HG03135 (cell line): ENCODE data around the gene EYS.
"Not testable (repeated sequence)": the region's sequence is repeated elsewhere in the genome, so short reads cannot be mapped to it uniquely, and the experiment has no call there.

Source experiments
- ATAC-seq: cut with Tn5 transposase; IDR thresholded peaks from one replicate; pipeline ENCODE4 v1.9.1; 2021; ENCODE audit warnings: mild to moderate bottlenecking, moderate library complexity; ENCODE audit not compliant: unreplicated experiment

EYS gene

DNA sequence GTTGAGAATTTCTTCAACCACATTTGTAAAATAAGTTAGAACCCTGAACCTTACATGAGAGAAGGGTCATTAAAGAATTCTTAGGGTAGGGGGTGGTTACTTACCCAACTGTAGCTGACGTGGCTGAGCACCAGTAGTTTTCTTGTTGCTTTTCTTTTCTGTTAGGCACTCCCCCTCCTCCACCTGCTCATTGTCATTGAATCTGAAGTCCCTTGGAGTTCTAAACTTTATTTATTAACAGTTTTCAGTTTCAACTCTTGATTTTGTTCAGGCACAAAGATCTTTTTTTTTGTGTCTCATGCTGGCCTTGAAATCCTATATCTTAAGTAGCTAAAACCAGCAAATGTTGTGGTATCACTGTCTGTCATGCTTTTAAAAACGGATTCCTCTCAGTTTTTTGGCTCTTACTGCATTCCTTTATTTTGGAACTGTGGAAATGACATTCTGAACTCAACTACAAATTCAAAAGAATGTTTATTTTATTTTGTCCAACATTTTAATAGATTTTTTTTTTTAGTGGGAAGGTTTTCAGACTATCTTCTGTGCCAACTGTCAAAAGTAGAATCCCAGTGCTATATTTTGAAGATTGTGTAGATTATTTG lies 1606.2 kb downstream of the EYS start:
- ATAC-seq, result no peak

DNA sequence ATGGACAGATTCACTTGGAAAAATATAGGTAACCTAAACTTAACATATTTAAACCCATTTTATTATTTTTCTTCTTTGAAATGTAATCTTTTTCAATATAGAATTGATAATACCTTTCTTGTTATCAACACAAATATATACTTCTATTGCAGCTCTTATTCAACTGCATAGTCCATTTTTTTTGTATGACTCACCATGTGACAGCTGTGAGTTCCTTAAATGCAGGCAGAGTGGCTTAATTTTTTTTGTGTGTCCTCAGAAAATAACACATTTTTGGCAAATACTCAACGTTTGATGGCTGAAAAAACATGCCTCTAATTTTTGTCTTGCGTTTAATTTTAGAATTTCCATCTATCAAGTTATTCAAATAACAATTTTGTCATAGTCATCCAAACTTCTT lies 1616.7 kb downstream of the EYS start:
- ATAC-seq, result no peak

DNA sequence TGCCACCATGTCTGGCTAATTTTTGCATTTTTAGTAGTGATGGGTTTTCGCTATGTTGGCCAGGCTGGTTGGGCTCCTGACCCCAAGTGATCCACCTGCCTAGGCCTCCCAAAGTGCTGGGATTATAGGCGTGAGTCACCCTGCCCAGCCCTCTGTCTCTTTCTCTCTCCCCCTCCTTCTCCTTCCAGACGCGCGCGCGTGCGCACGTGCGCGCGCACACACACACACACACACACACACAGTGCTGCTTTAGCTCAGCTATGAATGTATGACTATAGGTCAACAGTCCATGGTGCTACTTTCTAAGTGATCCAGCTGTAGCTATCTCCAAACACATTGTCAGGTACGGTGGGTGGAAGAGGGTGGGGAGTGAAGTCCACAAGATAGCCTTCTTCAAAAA lies 1621.9 kb downstream of the EYS start:
- no peak for ATAC-seq

DNA sequence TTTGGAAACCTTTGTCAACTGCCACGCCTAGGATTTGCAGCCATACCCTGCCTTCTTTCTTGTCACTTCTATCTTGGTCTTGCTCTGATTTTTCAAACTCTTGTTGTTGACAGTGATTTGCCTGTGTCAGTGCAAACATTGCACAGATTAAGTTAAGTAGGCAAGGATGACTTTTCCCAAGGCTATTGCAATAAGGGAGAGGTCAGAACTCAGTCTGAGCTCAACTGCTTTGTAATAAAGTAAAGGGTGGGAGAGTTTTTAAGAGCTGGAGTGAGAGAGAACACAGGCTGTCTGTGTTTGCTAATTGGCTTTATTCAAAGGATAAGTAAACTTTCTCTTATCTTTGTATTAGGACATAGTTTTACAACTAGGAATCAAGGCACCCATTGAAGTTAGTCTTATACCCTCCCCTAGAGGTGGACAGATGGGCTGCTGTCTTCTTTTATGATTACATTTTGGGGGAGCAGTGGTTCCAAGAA lies 1622.8 kb downstream of the EYS start:
- no peak for ATAC-seq

DNA sequence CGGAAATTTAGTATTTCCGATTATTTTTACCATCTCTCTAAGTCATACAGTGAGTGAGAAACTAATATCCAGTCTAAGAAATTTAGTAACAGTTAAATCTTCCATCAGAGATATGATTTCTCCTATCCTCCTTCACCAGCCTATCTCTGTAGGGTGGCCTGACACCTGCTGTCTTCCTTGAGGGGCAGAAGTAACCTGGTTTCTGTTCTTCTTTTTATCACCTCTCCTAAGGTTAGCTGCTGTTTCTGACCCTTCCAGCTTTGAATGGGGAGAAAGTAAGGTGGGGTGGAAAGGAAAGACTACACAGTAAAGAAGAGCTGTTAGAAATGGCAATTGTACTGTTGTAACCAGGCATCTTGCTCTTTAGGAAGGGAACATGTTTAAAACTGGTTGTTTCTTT lies 1623.8 kb downstream of the EYS start:
- ATAC-seq, result no peak

DNA sequence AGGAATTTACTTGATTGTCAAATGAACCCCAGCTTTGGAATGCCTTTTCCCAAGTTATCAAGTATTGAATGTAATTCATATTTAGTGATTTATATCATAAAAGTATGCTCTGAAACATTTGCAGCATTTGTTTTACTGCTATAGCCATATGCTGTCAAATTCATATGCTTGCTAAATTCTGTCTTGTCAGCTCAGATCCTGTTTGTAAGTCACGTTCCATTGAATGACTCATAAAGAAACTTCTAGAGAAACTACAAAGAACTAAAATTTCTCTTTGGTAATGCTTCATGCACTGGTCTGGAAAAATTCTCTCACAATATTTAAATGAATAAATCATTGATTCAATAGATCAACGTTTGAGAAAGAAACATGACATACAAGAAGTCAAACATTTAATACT lies 1625.6 kb downstream of the EYS start:
- no peak for ATAC-seq

DNA sequence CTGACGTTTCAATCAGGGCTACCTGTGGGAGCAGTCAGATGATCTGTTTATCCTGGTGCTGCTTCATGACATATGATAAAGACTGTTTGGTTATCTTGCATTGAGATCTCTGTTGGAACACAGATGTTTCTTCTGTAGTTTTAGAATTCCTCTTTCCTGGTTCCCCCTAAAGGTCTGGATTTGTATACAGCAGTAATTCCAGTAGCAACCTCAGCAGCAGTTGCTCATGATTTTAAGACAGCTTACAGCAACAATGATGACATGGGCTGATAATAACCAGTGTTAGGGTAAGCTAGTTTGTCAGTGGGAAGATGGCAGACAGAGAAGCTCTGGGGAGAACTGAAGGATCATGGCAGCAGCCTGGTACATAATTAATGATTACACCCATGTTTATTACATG lies 1632.0 kb downstream of the EYS start:
- no peak for ATAC-seq

DNA sequence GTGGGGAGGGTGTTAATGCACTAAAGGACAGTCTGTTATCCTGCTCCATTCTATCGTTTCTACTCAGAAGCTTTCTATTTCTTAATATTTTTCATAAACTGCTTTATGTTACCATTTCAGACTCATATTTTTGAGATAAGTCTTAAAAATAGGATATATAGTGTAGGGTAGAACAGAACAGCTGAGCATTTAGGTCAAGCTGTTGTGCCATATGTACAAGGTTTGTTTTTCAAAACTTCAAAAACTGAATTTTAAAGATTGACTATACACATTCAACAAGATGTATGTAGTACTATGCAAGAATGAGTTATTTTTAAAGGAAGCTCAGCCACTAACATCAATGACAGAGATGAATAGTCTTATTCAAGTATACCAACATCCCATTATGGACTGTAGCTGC lies 1634.3 kb downstream of the EYS start:
- ATAC-seq, result no peak

DNA sequence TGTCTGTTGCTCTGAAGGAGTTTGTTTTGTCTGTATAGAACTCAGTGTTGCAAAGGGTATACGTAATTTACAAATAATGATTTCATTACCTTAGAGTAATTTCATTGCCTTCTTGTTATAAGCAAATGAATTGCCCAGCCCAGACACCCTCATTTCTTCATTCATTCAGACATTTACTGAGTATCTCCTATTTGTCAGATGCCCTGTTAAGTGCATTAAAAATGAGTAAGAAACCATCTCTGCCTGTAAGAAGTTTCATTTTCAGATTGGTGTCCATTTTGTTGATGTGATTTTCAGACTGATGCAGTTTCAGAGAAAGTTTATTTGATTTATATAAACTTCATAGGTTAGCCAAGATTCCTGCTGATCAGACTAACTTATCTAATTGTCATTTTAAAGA lies 1642.1 kb downstream of the EYS start:
- no peak for ATAC-seq

DNA sequence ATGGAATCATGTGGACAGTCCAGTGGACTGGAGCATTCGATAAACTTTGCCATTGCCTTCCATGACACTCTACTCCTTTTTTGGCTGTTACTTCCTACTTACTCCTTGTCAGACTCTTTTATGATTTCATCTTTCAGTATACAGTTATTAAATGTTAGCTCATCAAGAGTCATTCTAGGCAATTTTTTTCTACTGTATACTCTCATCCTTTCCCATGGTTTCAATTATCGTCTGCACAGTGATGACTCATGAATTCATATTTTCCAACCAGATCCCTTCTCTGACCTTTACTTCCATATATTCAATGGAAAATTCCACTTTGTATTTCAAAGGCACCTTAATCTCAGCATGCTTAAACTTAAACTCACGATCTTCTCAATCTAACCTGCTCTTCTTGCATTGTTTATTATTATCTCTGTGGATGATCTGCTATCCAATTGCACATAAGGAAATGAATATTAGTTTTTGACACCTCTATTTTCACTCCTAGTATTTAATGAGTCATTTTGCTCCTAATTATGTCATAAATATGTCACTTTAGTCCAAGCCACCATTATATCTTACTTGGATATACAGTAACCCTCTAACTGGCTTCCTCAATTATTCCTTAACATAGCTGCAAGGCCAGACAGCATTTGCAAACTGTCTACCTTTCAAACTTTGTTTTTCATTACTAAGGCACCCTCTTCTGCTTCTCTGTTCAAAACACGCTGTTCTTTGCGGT lies 1643.9 kb downstream of the EYS start:
- ATAC-seq, result no peak

DNA sequence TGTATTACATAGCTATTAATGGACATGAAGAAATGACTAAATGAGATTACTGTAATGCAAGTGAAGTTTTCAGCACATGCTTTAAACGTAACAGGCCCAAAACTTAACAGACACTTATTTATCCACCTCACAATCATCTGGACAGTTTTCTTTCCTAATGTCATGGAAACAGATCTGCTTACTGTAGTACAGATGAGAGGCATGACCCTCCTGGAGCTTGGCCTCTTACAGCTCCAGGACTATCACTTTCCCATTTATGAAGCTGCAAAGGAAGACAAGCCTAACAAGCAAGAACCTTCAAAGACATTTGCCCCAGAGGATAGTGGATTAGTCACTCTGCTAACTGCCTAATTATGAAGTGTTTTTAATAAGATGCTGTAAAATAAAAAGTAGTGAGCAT lies 1652.2 kb downstream of the EYS start:
- ATAC-seq, result no peak

DNA sequence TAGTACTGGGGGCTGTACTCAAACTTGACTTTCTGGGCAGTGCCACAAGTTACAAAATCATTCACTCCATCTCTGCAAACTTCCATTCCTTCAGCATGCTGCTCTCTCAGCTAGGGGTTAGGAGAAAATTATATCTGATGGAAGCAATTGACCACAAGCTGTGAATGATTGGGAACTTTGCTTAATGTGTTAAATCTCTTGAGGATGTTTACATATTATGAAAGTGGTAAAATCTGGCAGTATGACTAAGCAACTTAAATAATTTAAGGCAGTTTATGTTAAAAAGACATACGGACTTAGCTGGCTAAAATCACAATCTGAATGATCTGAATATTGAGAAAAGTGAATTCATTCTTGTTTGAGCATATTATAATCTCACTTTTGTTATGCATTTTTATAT lies 1656.4 kb downstream of the EYS start:
- ATAC-seq, result no peak

DNA sequence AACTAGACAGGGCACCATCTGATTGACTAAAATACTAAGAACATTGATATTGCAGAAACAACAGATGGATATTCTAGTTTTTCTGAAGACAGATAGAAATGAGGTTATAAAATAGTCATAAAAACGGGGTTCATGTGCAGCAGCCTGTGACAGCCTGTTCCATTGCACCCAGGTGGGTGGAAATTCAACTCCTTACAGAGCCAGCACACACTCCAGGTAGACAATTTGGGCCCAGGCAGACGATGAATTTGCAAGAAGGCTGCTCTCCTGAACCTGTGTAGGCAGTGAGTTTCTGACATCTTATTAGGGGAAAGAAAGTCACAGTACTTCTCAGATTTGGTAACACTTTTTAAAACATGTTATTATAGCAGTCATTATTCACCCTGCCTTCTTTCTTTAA lies 1657.3 kb downstream of the EYS start:
- ATAC-seq, result no peak

DNA sequence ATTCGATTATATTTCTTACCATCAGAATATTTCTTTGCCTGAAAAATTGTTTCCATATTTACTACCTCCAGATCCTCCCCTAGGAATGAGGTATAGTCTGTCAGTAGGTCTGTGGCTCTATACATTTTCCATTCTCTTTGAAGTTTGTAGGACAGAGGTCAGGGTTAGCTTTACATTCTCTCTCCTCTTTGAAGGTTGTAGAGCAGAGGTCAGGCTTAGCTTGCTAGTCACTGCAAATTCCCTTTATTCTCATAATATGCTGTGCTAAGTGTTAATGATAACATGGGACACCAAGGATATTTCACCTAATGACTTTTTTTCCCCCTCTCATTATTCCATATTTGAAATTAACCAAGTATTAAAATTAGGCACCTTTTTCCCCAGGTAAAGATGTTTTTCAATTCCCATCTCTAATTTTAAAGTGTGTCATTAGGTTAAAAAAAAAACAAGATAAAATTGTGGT lies 1660.2 kb downstream of the EYS start:
- ATAC-seq, result no peak

DNA sequence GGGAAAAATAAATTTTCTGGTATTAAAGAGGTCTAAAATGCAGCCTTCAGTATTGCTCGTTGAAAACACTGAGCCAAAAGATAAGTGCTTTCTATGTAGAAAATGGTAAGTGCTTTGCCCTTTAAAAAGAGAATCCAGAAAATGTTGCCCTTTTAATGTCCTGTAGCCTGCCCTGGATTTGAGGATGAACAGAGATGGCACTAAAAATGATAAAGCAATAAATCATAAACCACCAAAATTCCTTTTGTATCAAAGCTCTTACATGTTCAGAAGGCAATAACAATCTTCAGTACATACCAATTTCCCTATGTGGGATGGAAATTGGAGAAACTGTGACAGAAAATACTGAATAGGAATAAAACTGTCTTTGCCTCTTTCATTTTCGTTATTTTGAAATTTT lies 1665.7 kb downstream of the EYS start:
- no peak for ATAC-seq

DNA sequence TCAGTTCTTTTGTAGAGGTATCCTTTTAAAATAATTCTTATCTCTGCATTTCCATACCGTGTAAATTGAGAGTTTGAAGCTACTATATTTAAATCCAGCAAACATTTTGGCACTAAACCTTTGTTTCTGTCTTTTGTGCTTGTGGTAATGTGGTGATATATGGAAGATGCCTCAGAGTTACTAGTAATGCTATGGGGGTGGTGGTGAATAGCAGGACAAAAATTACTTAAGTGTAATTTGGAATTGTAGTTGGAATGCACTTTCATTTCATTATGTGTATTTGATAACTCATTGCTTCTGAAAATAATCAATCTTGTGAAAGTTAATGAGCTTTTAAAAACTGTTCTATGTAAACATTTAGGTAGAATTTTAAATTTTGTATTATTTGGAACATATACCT lies 1666.9 kb downstream of the EYS start:
- ATAC-seq, result no peak

DNA sequence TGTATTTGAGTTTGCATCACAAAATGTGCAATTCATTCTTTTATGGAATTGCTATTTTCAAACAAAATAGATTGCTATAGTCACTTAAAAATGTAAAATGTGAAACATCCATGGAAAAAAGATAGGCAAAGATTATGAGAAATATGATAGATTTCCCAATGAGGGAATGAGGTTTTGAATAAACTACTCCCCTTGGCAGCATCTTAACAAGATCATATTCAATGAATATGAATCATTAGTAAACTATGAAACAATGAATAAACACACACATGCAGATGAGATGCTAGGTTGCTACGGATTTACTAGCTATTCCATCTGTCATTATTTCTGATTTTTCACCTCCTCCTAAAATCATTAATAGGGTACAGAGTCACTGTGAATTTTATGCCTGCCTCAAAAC lies 1669.6 kb downstream of the EYS start:
- ATAC-seq, result no peak

DNA sequence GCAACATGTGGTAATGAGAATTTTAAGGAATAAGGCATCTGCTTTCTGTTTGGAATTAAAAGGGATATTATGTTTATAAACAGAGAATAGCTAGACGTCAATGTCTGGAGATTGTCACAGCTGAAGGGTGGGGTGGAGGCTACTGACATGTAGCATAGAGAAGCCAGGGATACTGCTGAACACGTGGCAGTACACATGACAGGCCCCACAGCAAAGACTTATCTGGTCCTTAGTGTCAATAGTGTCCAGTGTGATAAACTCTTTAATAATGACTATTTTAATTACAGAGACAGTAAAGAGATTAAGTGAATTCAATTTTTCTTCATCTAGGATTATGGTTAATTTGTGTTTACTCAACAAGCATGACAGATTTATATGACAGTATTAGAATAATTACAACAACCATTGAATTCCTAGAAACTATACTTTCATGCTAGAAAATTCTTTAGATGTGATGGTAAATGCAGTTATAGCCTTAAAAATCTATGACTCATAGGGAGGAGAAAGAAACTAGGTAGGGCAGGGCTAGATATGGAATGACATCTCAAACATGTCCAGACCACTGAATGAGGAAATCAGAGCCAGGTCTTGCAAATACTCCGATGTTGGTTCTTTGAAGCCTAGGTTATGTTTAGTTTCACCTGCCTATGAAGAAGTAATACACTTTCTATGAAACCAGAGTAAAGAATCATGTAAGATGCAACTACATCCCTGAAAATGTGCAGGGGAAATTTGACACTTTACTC lies 1671.9 kb downstream of the EYS start:
- ATAC-seq, result no peak

DNA sequence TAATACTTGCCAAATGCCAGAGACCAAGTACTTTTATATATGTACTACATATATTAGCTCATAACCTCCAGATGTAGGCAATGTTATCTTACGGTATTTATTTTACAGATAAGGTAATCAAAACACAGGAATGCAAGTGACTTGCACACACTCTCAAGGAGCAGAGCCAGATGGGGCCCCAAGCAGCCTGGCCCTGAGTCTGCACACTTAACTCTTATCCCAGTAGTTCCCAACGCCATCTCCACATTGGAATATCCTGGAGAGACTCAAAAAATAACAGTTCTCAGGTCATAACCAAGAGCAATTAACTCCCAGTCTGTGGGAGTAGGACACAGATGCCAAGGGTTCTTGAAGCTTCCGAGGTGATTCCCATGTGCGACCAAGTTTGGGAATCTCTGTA lies 1672.7 kb downstream of the EYS start:
- no peak for ATAC-seq

DNA sequence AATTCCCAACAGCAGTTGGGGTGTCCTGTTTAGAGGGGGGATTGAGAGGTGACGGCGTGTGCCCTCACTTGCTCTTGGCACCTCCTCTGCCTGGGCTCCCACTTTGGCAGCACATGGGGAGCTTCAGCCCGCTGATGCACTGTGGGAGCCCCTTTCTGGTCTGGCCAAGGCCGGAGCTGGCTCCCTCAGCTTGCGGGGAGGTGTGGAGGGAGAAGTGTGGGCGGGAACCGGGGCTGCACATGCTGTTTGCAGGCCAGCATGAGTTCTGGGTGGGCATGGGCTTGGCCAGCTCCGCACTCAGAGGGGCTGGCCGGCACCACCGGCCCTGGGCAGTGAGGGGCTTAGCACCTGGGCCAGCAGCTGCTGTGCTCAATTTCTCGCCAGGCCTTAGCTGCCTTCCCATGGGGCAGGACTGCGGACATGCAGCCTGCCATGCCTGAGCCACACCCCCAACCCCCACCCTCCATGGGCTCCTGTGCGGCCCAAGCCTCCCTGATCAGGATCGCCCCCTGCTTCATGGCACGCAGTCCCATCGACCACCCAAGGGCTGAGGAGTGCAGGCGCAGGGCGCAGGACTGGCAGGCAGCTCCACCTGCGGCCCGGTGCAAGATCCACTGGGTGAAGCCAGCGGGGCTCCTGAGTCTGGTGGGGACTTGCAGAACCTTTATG lies 1675.9 kb downstream of the EYS start:
- ATAC-seq, result not testable (repeated sequence)

DNA sequence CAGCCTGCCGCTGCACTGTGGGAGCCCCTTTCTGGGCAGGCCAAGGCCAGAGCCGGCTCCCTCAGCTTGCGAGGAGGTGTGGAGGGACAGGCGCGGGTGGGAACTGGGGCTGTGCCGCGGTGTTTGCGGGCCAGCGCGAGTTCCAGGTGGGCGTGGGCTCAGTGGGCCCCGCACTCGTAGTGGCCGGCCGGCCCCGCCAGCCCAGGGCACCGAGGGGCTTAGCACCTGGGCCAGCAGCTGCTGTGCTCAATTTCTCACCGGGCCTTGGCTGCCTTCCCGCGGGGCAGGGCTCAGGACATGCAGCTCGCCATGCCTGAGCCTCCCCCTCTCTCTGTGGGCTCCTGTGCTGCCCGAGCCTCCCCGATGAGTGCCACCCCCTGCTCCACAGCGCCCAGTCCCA lies 1683.3 kb downstream of the EYS start:
- ATAC-seq, result no peak

DNA sequence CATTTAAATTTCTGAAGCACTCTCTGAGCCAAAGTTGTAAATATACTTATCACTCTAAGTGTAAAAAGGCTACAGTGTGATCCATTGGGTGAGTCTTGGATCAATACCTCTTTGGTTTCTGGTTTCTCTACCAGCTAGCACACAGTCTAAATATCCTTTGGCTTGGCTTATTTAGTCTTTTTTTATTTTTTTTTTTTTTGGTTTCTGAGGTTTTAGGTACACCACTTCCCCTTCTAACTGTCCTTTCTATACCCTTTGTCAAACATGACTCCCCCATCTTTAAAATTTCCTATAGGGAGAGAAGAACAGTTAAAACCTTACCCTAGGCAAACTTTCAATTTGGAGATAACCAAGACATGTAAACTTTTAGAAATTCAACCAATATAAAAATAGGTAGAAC lies 1692.4 kb downstream of the EYS start:
- ATAC-seq, result no peak
